PC-9 (cell line): ENCODE results near the gene BBIP1.

Experiments used
- CTCF ChIP-seq: fragments of 200-600 bp; sonication (generic); conservative IDR thresholded peaks from 2 replicates; pipeline ENCODE4 v1.6.1; 2017; ENCODE audit warnings: mixed run types, antibody characterized with exemption, mild to moderate bottlenecking, moderate library complexity
- EZH2 ChIP-seq: fragments of 200-600 bp; sonication (generic); IDR thresholded peaks from 2 replicates; pipeline ENCODE4 v1.8.0; 2017; ENCODE audit warnings: antibody characterized with exemption, low read depth

GRCh38 chr10:110864662-110865140, 54.3 kb downstream of the BBIP1 start:
- TF ChIP-seq CTCF (no peak), EZH2 (no peak)
